Adrenal gland (tissue), 12 donors: ENCODE measurements around the gene CEACAM18. TPM values are rescaled to one million over a fixed set of nuclear protein-coding genes. Genes with fewer than 3 reads are reported as not detected.

Experiments
- DNase-seq, 7 donors: peaks; one replicate each; pipeline ENCODE4 v3.0.0-alpha.2; 2019 to 2020
- H3K27ac ChIP-seq, 5 donors: fragments of 200-600 bp; sonication (generic) in 4 of 5; 1 replicate in 3 of 5; 2 replicates in 2 of 5; pipeline versions ENCODE4 v1.5.1 to v1.8.0; 2016 to 2020; ENCODE audit warnings: mild to moderate bottlenecking in 1 of 5
- H3K27me3 ChIP-seq: fragments of 200-600 bp; 2 replicates; pipeline ENCODE4 v1.8.0; 2021
- H3K36me3 ChIP-seq, 2 donors: fragments of 200-600 bp; replicated peaks in 1 of 2; 1 replicate in 1 of 2; 2 replicates in 1 of 2; pipeline versions ENCODE4 v1.5.1 to v1.8.0; 2018 to 2022
- H3K4me1 ChIP-seq, 2 donors: fragments of 200-600 bp; replicated peaks in 1 of 2; 1 replicate in 1 of 2; 2 replicates in 1 of 2; pipeline versions ENCODE4 v1.5.1 to v1.8.0; 2018 to 2021
- H3K4me3 ChIP-seq, 4 donors: fragments of 200-600 bp; sonication (generic) in 3 of 4; one replicate each; pipeline ENCODE4 v1.5.1; 2016 to 2018
- H3K9me3 ChIP-seq, 3 donors: fragments of 200-600 bp; sonication (generic) in 1 of 3; replicated peaks in 1 of 3; 1 replicate in 2 of 3; 2 replicates in 1 of 3; pipeline versions ENCODE4 v1.5.1 to v1.8.0; 2016 to 2021
- CTCF ChIP-seq, 6 experiments: fragments of 450-650 bp in 4 of 6; fragments of 200-600 bp in 2 of 6; sonication (generic) in 1 of 6; IDR thresholded peaks; 1 replicate in 5 of 6; 2 replicates in 1 of 6; pipeline versions ENCODE4 v1.5.1 to v1.8.0; 2016 to 2021; ENCODE audit warnings: antibody characterized with exemption in 6 of 6, mild to moderate bottlenecking in 2 of 6, moderate library complexity in 1 of 6
- POLR2A ChIP-seq, 2 donors: fragments of 450-650 bp; IDR thresholded peaks; one replicate each; pipeline ENCODE4 v1.6.1; 2017; ENCODE audit warnings: antibody characterized with exemption in 2 of 2, mild to moderate bottlenecking in 2 of 2, moderate library complexity in 1 of 2
- WGBS, 4 donors: extraction: QIAGEN DNeasy Blood & Tissue Kit in 2 of 4; methylation state at CpG; one replicate each; pipeline versions ENCODE4 v1.1.5 to v1.1.7; 2013 to 2017; 5-methylcytosine and 5-hydroxymethylcytosine counted together
- intact Hi-C, 2 donors: fragments of 100-400 bp; cut with DNase I; formaldehyde crosslinking; loops; one replicate each; pipeline versions ENCODE4 v1.14.1 to v1.15.0; 2022 to 2023
- polyA plus RNA-seq, 3 donors: library from polyadenylated mRNA; stranded (reverse); fragments of 200-250 nt in 2 of 3; fragments of 350-450 nt in 1 of 3; fragmentation: Illumina TruSeq in 1 of 3; extraction: RNeasy Lipid Tissue Mini Kit (QIAGEN cat#74804) in 1 of 3; gene quantifications; one replicate each; pipeline ENCODE4 v1.2.3, GENCODE V29; 2013 to 2014
- total RNA-seq, 9 donors: library from RNA; depleted of rRNA in 4 of 9; stranded (reverse); fragments of >200 nt in 4 of 9; fragments of 120-200 nt in 1 of 9; fragmentation: NEBNext Ultra II Directional in 1 of 9; extraction: Animal tissue kit (Norgen Biotek cat#: 25700) in 1 of 9; gene quantifications; one replicate each; pipeline versions ENCODE4 v1.1.0 to v1.2.4, GENCODE V29; 2013 to 2023
- donor health status: healthy with polysubstance abuse.
- donor health status: Bipolar disorder and iron deficiency.
- donor health status: DM: yes; HTN: yes; CAD: no.
- donor health status: DM: no; HTN: no; CAD: no.
- donor health status: DM: no; HTN: no; CAD: no.
- donor health status: DM: yes; HTN: yes; CAD: no.

Gene CEACAM18
- total and polyA plus RNA-seq, 12 donors, result not detected

- no peak overlapping the region for H3K27ac ChIP-seq
- intact Hi-C loops, result loop anchor here in 1 of 2 donors (10.0 kb wide), 1 partner anchor 186 kb away; no protein-coding TSS in a partner anchor
- no peaks in the 10 kb centered on the region for H3K36me3 ChIP-seq
- no peaks in the 10 kb centered on the region for H3K4me1 ChIP-seq
- TF ChIP-seq POLR2A (IDR thresholded peaks at IDR 0.05) (no peak), CTCF (IDR thresholded peaks at IDR 0.05) (no peak)
- no peak overlapping the region for H3K4me3 ChIP-seq
- H3K27me3 ChIP-seq, result no peaks in the 10 kb centered on the region
- WGBS, 4 donors, result 64 to 79% (median 75%) methylated on average over 1 to 2 of the region's 2 CpGs
- peak in 1 of 7 donors; percentile 5 for DNase-seq
- no peaks in the 10 kb centered on the region for H3K9me3 ChIP-seq
Observed at GRCh38 chr19:51468545-51468920, 9.8 kb upstream of the CEACAM18 start.

- Histone ChIP-seq H3K27me3 (no peaks in the 10 kb centered on the region), H3K27ac (no peak overlapping the region), H3K9me3 (no peaks in the 10 kb centered on the region), H3K36me3 (no peaks in the 10 kb centered on the region), H3K4me3 (no peak overlapping the region), H3K4me1 (no peaks in the 10 kb centered on the region)
- 43 to 60% (median 46%) methylated on average over 2 to 4 of the region's 4 CpGs for WGBS, 4 donors
- DNase-seq, result no peak
- TF ChIP-seq POLR2A (IDR thresholded peaks at IDR 0.05), result no peak
- no peak for TF ChIP-seq CTCF (IDR thresholded peaks at IDR 0.05)
- intact Hi-C loops, result loop anchor here in 1 of 2 donors (10.0 kb wide), 1 partner anchor 186 kb away; no protein-coding TSS in a partner anchor
Observed at GRCh38 chr19:51469162-51469561, 9.2 kb upstream of the CEACAM18 start.

DNA sequence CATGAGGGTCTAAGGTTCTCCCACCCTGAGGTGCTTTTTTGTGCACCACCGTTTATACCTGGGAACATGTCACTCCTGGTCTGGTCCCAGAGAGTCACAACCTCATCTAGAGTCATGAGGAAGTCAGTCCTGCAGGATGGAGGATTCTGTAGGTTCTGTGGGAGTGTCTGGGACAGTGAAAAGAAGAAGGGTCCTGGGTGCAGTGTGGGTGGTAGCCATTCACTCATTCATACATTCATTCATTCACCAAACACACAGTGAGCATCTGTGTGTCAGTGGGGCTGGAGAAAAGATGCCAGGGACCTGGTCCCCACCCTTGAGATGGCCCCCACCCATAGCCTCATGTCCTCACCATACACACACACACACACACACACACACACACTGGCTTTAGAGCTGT lies 8.7 kb upstream of the CEACAM18 start:
- intact Hi-C loops, result loop anchor here in 1 of 2 donors (10.0 kb wide), 1 partner anchor 185 kb away; no protein-coding TSS in a partner anchor
- 71 to 86% (median 76%) methylated on average over 1 of the region's 1 CpG; no CpG with 5 or more reads in 1 of the 4 donors for WGBS, 4 donors

GRCh38 chr19:51470966-51471365 lies 7.4 kb upstream of the CEACAM18 start:
- Histone ChIP-seq H3K27me3 (no peaks in the 10 kb centered on the region), H3K27ac (no peak overlapping the region), H3K4me1 (no peaks in the 10 kb centered on the region), H3K4me3 (no peak overlapping the region), H3K36me3 (no peaks in the 10 kb centered on the region), H3K9me3 (no peaks in the 10 kb centered on the region)
- WGBS, 4 donors, result 59 to 68% (median 62%) methylated on average over 8 to 9 of the region's 9 CpGs
- intact Hi-C loops, result no loop called here
- no peak for TF ChIP-seq CTCF (IDR thresholded peaks at IDR 0.05)
- no peak for TF ChIP-seq POLR2A (IDR thresholded peaks at IDR 0.05)
- peak in 1 of 7 donors; percentile 9 for DNase-seq

More for the DNA sequence above, 8.7 kb upstream of the CEACAM18 start:
- no peaks in the 10 kb centered on the region for H3K27me3 ChIP-seq
- DNase-seq, result peak in 1 of 7 donors; percentile 12
- no peak for TF ChIP-seq POLR2A (IDR thresholded peaks at IDR 0.05)
- no peak for TF ChIP-seq CTCF (IDR thresholded peaks at IDR 0.05)
- H3K4me3 ChIP-seq, result no peak overlapping the region
- H3K9me3 ChIP-seq, result no peaks in the 10 kb centered on the region
- no peaks in the 10 kb centered on the region for H3K36me3 ChIP-seq
- no peak overlapping the region for H3K27ac ChIP-seq
- H3K4me1 ChIP-seq, result no peaks in the 10 kb centered on the region
